Right atrium auricular region (tissue), 2 donors: Measurements from ENCODE around the gene MYO3B. TPM values are rescaled to one million over a fixed set of nuclear protein-coding genes. Genes with fewer than 3 reads are reported as not detected.

ENCODE experiments used
- DNase-seq: peaks from one replicate; pipeline ENCODE4 v3.0.0-alpha.2; 2019; ENCODE audit warnings: low spot score
- H3K27ac ChIP-seq, 2 donors: fragments of 200-600 bp; sonication (generic); 1 replicate in 1 of 2; 2 replicates in 1 of 2; pipeline ENCODE4 v1.5.1; 2016 to 2019
- H3K27me3 ChIP-seq, 2 donors: fragments of 200-600 bp; sonication (generic); one replicate each; pipeline versions ENCODE4 v1.5.1 to v1.6.0; 2017 to 2019
- H3K36me3 ChIP-seq: fragments of 200-600 bp; sonication (generic); one replicate; pipeline ENCODE4 v1.5.1; 2016
- H3K4me1 ChIP-seq, 2 donors: fragments of 200-600 bp; sonication (generic); one replicate each; pipeline versions ENCODE4 v1.5.1 to v1.6.0; 2017 to 2019
- H3K4me3 ChIP-seq, 2 donors: fragments of 200-600 bp; sonication (generic); 1 replicate in 1 of 2; 2 replicates in 1 of 2; pipeline ENCODE4 v1.5.1; 2017 to 2019; ENCODE audit warnings: mild to moderate bottlenecking in 1 of 2, moderate library complexity in 1 of 2
- H3K9me3 ChIP-seq, 2 donors: fragments of 200-600 bp; sonication (generic); one replicate each; pipeline ENCODE4 v1.5.1; 2019
- total RNA-seq, 2 donors: library from RNA; depleted of rRNA; stranded (reverse); fragments of >200 nt; gene quantifications; one replicate each; pipeline ENCODE4 v1.1.0, GENCODE V29; 2016
- TF ChIP-seq, protein P1 (sequence below), 2 donors: fragments of 200-600 bp; sonication (generic); IDR thresholded peaks; one replicate each; pipeline ENCODE4 v1.5.1; 2019; ENCODE audit warnings: antibody characterized with exemption in 2 of 2

MYO3B gene
- total RNA-seq, 2 donors from 2014 or later = not detected

DNA sequence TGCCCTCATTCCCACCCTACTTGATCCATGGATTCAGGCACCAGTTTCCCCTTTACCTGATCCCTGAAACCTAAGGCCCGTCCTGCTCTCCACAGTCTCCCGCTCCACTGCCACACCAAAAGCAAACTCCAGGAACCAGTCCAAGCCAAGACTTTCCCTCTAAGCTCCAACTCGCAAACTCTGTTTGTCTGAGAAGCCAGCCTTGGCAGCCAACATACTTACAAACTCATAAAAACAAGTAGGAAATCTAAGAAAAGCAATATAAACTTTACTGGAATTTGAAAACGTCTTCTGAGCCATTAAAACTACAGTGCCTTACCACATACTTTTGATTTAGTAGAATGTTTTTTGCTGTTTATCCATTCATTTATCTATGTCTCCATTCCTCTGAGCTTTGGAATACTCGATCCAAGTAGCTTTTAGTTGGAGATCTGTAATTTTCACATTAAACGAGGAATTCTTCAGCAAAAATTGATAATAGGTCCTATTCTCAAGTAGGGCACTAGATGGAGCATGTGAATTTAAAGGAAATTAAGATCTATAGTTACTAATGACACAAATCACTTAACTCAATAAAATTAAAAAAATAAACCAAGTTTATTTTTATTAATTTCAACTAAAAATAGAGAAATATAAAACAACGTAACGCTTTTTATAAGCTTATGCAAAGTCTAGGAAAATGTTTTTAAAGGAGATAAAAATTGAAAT is 199.7 kb downstream of the MYO3B start:
- Histone ChIP-seq H3K9me3 (no peaks in the 10 kb centered on the region), H3K27me3 (no peaks in the 10 kb centered on the region), H3K27ac (no peak overlapping the region), H3K4me3 (no peak overlapping the region), H3K4me1 (no peaks in the 10 kb centered on the region), H3K36me3 (no peaks in the 10 kb centered on the region)
- TF ChIP-seq, protein P1, sequence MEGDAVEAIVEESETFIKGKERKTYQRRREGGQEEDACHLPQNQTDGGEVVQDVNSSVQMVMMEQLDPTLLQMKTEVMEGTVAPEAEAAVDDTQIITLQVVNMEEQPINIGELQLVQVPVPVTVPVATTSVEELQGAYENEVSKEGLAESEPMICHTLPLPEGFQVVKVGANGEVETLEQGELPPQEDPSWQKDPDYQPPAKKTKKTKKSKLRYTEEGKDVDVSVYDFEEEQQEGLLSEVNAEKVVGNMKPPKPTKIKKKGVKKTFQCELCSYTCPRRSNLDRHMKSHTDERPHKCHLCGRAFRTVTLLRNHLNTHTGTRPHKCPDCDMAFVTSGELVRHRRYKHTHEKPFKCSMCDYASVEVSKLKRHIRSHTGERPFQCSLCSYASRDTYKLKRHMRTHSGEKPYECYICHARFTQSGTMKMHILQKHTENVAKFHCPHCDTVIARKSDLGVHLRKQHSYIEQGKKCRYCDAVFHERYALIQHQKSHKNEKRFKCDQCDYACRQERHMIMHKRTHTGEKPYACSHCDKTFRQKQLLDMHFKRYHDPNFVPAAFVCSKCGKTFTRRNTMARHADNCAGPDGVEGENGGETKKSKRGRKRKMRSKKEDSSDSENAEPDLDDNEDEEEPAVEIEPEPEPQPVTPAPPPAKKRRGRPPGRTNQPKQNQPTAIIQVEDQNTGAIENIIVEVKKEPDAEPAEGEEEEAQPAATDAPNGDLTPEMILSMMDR (IDR thresholded peaks at IDR 0.05) = no peak
- DNase-seq = no peak

DNA sequence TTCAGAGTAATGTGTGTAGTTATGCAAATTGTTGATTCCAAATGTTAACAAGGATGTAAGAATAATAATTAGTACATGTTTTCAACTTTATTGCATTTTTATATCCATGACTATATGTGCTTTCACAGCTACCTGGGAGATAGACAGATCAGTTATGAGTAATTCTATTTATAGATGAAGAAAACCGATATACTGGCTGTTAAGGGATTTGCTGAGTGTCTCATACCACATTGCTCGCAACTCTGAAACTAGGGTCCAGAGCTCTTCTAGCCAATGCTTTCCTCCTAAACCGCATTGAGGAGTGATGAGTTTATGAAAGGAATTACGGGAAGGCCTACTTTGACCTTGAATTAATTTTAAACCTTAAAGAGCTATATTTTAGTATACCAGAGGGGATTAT is 202.3 kb downstream of the MYO3B start:
- Histone ChIP-seq H3K36me3 (no peaks in the 10 kb centered on the region), H3K27ac (no peak overlapping the region), H3K27me3 (no peaks in the 10 kb centered on the region), H3K4me1 (no peaks in the 10 kb centered on the region), H3K4me3 (no peak overlapping the region), H3K9me3 (no peaks in the 10 kb centered on the region)
- TF ChIP-seq, protein P1 (IDR thresholded peaks at IDR 0.05) = no peak
- DNase-seq = no peak

DNA sequence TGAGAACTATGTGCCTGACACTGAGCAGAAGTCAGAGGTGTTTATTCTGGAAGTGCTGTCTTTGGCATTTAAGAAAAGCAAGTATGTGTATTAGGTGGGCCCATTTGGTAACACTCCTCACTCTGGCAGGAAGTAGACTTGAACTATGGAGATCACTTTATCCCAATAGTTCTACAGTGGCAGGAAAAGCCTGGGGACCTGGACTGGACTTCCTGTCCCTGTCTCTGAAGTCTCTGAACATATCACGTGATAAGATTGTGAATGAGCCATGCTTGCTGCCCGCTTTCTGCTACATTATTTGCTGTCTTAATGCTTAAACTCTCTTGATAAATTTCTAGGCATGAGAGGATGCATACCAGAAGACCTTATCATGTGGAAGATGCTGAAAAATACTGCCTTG is 203.7 kb downstream of the MYO3B start:
- Histone ChIP-seq H3K36me3 (no peaks in the 10 kb centered on the region), H3K4me1 (no peaks in the 10 kb centered on the region), H3K4me3 (no peak overlapping the region), H3K27me3 (no peaks in the 10 kb centered on the region), H3K27ac (no peak overlapping the region), H3K9me3 (no peaks in the 10 kb centered on the region)
- no peak for DNase-seq
- TF ChIP-seq, protein P1 (IDR thresholded peaks at IDR 0.05) = no peak

GRCh38 chr2:170386554-170386953 is 208.6 kb downstream of the MYO3B start:
- Histone ChIP-seq H3K36me3 (no peaks in the 10 kb centered on the region), H3K27me3 (no peaks in the 10 kb centered on the region), H3K27ac (no peak overlapping the region), H3K4me1 (no peaks in the 10 kb centered on the region), H3K9me3 (no peaks in the 10 kb centered on the region), H3K4me3 (no peak overlapping the region)
- TF ChIP-seq, protein P1 (IDR thresholded peaks at IDR 0.05) = no peak
- no peak for DNase-seq

DNA sequence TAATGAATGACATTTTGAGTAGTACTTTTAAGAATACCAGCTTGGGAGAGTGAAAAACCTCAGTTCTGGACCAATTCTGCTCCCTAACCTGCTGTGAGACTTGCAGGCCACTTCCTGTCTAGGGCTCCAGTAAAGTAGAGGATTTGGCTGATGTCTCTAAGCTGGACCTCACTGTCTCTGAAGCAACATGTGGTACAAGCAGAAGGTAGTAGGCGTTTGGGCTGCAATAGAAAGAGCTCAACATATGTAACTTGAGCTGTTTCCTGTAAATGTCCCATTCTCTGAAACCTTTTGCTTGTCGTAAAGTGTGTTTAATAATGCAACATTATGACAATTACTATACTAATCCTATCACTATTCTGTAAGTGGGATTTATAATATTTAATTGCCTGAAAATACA is 213.1 kb downstream of the MYO3B start:
- Histone ChIP-seq H3K9me3 (no peaks in the 10 kb centered on the region), H3K36me3 (no peaks in the 10 kb centered on the region), H3K4me1 (no peaks in the 10 kb centered on the region), H3K4me3 (no peak overlapping the region), H3K27ac (no peak overlapping the region), H3K27me3 (no peaks in the 10 kb centered on the region)
- no peak for DNase-seq
- TF ChIP-seq, protein P1 (IDR thresholded peaks at IDR 0.05) = no peak

DNA sequence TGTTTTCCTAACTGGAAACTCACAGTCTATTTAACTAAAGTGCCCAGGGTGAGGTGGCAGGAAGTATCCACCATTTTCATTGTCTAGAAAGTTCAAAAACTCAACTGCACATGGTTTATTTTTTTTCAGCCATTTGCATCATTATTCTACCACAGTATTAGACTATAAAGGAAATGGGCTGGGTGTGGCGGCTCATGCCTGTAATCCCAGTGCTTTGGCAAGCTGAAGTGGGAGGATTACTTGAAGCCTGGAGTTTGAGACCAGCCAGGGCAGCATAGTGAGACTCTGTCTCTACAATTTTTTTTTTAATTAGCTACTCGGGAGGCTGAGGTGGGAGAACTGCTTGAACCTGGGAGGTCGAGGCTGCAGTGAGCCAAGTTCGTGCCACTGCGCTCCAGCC is 213.8 kb downstream of the MYO3B start:
- H3K4me1 ChIP-seq = no peaks in the 10 kb centered on the region
- no peak for DNase-seq
- H3K9me3 ChIP-seq = no peaks in the 10 kb centered on the region
- no peak overlapping the region for H3K27ac ChIP-seq
- H3K36me3 ChIP-seq = no peaks in the 10 kb centered on the region
- no peaks in the 10 kb centered on the region for H3K27me3 ChIP-seq
- no peak overlapping the region for H3K4me3 ChIP-seq
- TF ChIP-seq, protein P1 (IDR thresholded peaks at IDR 0.05) = no peak
